ENCODE data around the gene WNT10A.
A peak's percentile ranks its signal among the peaks of the same experiment; 100 is the strongest.

The WNT10A gene

GRCh38 chr2:218898109-218898878 lies 17.6 kb downstream of the WNT10A start:
- H3K9me3 ChIP-seq (ENCODE audit: control insufficient read depth, insufficient read depth, low read length) = no peaks in the 10 kb centered on the region
- no peaks in the 10 kb centered on the region for H3K36me3 ChIP-seq (ENCODE audit: control insufficient read depth, insufficient read depth, low read length)
- peak overlapping the region; percentile 50 for H3K4me3 ChIP-seq (ENCODE audit: low read depth, low read length)
- peaks cover 93% of the 10 kb centered on the region for H3K27me3 ChIP-seq (ENCODE audit: control insufficient read depth, insufficient read depth, low read length)
- H3K9ac ChIP-seq (ENCODE audit: low read depth, low read length) = no peak overlapping the region
- peaks cover 13% of the 10 kb centered on the region for H3K4me1 ChIP-seq (ENCODE audit: control insufficient read depth, insufficient read depth, low read length)

- Histone ChIP-seq H3K9me3 (ENCODE audit: control insufficient read depth, insufficient read depth, low read length) (no peaks in the 10 kb centered on the region), H3K27me3 (ENCODE audit: control insufficient read depth, insufficient read depth, low read length) (peaks cover 90% of the 10 kb centered on the region)
These were observed 18.5 kb downstream of the WNT10A start for GRCh38 chr2:218899147-218899546.

GRCh38 chr2:218902427-218902826 lies 21.8 kb downstream of the WNT10A start:
- peaks cover 84% of the 10 kb centered on the region for H3K27me3 ChIP-seq (ENCODE audit: control insufficient read depth, insufficient read depth, low read length)

More at GRCh38 chr2:218899147-218899546, 18.5 kb downstream of the WNT10A start:
- no peaks in the 10 kb centered on the region for H3K36me3 ChIP-seq (ENCODE audit: control insufficient read depth, insufficient read depth, low read length)
- no peak overlapping the region for H3K4me3 ChIP-seq (ENCODE audit: low read depth, low read length)
- no peak overlapping the region for H3K9ac ChIP-seq (ENCODE audit: low read depth, low read length)
- peaks cover 13% of the 10 kb centered on the region for H3K4me1 ChIP-seq (ENCODE audit: control insufficient read depth, insufficient read depth, low read length)

GRCh38 chr2:218904176-218904575 lies 23.5 kb downstream of the WNT10A start:
- Histone ChIP-seq H3K9ac (ENCODE audit: low read depth, low read length) (no peak overlapping the region), H3K4me1 (ENCODE audit: control insufficient read depth, insufficient read depth, low read length) (no peaks in the 10 kb centered on the region), H3K27me3 (ENCODE audit: control insufficient read depth, insufficient read depth, low read length) (peaks cover 76% of the 10 kb centered on the region), H3K4me3 (ENCODE audit: low read depth, low read length) (no peak overlapping the region), H3K9me3 (ENCODE audit: control insufficient read depth, insufficient read depth, low read length) (no peaks in the 10 kb centered on the region), H3K36me3 (ENCODE audit: control insufficient read depth, insufficient read depth, low read length) (no peaks in the 10 kb centered on the region)

More at GRCh38 chr2:218902427-218902826, 21.8 kb downstream of the WNT10A start:
- no peaks in the 10 kb centered on the region for H3K4me1 ChIP-seq (ENCODE audit: control insufficient read depth, insufficient read depth, low read length)
- H3K4me3 ChIP-seq (ENCODE audit: low read depth, low read length) = no peak overlapping the region
- no peaks in the 10 kb centered on the region for H3K36me3 ChIP-seq (ENCODE audit: control insufficient read depth, insufficient read depth, low read length)
- H3K9me3 ChIP-seq (ENCODE audit: control insufficient read depth, insufficient read depth, low read length) = no peaks in the 10 kb centered on the region
- no peak overlapping the region for H3K9ac ChIP-seq (ENCODE audit: low read depth, low read length)

GRCh38 chr2:218908721-218909619 lies 28.3 kb downstream of the WNT10A start:
- Histone ChIP-seq H3K27me3 (ENCODE audit: control insufficient read depth, insufficient read depth, low read length) (peaks cover 37% of the 10 kb centered on the region), H3K4me3 (ENCODE audit: low read depth, low read length) (peak overlapping the region; percentile 81), H3K9me3 (ENCODE audit: control insufficient read depth, insufficient read depth, low read length) (no peaks in the 10 kb centered on the region), H3K4me1 (ENCODE audit: control insufficient read depth, insufficient read depth, low read length) (peaks cover 3% of the 10 kb centered on the region), H3K9ac (ENCODE audit: low read depth, low read length) (peak overlapping the region; percentile 77), H3K36me3 (ENCODE audit: control insufficient read depth, insufficient read depth, low read length) (no peaks in the 10 kb centered on the region)

- Histone ChIP-seq H3K4me1 (ENCODE audit: control insufficient read depth, insufficient read depth, low read length) (peaks cover 3% of the 10 kb centered on the region), H3K27me3 (ENCODE audit: control insufficient read depth, insufficient read depth, low read length) (peaks cover 22% of the 10 kb centered on the region), H3K4me3 (ENCODE audit: low read depth, low read length) (no peak overlapping the region), H3K36me3 (ENCODE audit: control insufficient read depth, insufficient read depth, low read length) (no peaks in the 10 kb centered on the region), H3K9ac (ENCODE audit: low read depth, low read length) (no peak overlapping the region), H3K9me3 (ENCODE audit: control insufficient read depth, insufficient read depth, low read length) (no peaks in the 10 kb centered on the region)
These were observed 30.1 kb downstream of the WNT10A start for GRCh38 chr2:218910741-218911140.

- Histone ChIP-seq H3K4me3 (ENCODE audit: low read depth, low read length) (no peak overlapping the region), H3K9ac (ENCODE audit: low read depth, low read length) (no peak overlapping the region), H3K9me3 (ENCODE audit: control insufficient read depth, insufficient read depth, low read length) (no peaks in the 10 kb centered on the region), H3K27me3 (ENCODE audit: control insufficient read depth, insufficient read depth, low read length) (no peaks in the 10 kb centered on the region), H3K4me1 (ENCODE audit: control insufficient read depth, insufficient read depth, low read length) (no peaks in the 10 kb centered on the region), H3K36me3 (ENCODE audit: control insufficient read depth, insufficient read depth, low read length) (no peaks in the 10 kb centered on the region)
These were observed 39.9 kb downstream of the WNT10A start for GRCh38 chr2:218920504-218920903.

GRCh38 chr2:218924757-218925156 lies 44.1 kb downstream of the WNT10A start:
- no peaks in the 10 kb centered on the region for H3K9me3 ChIP-seq (ENCODE audit: control insufficient read depth, insufficient read depth, low read length)
- H3K9ac ChIP-seq (ENCODE audit: low read depth, low read length) = no peak overlapping the region
- no peaks in the 10 kb centered on the region for H3K36me3 ChIP-seq (ENCODE audit: control insufficient read depth, insufficient read depth, low read length)
- no peaks in the 10 kb centered on the region for H3K4me1 ChIP-seq (ENCODE audit: control insufficient read depth, insufficient read depth, low read length)
- no peak overlapping the region for H3K4me3 ChIP-seq (ENCODE audit: low read depth, low read length)
- H3K27me3 ChIP-seq (ENCODE audit: control insufficient read depth, insufficient read depth, low read length) = no peaks in the 10 kb centered on the region

- H3K27me3 ChIP-seq (ENCODE audit: control insufficient read depth, insufficient read depth, low read length) = no peaks in the 10 kb centered on the region
These were observed 44.8 kb downstream of the WNT10A start for GRCh38 chr2:218925434-218925833.

GRCh38 chr2:218927422-218927821 lies 46.8 kb downstream of the WNT10A start:
- H3K9ac ChIP-seq (ENCODE audit: low read depth, low read length) = no peak overlapping the region
- H3K27me3 ChIP-seq (ENCODE audit: control insufficient read depth, insufficient read depth, low read length) = no peaks in the 10 kb centered on the region
- no peak overlapping the region for H3K4me3 ChIP-seq (ENCODE audit: low read depth, low read length)
- H3K9me3 ChIP-seq (ENCODE audit: control insufficient read depth, insufficient read depth, low read length) = no peaks in the 10 kb centered on the region
- H3K36me3 ChIP-seq (ENCODE audit: control insufficient read depth, insufficient read depth, low read length) = no peaks in the 10 kb centered on the region
- no peaks in the 10 kb centered on the region for H3K4me1 ChIP-seq (ENCODE audit: control insufficient read depth, insufficient read depth, low read length)

More at GRCh38 chr2:218925434-218925833, 44.8 kb downstream of the WNT10A start:
- Histone ChIP-seq H3K9me3 (ENCODE audit: control insufficient read depth, insufficient read depth, low read length) (no peaks in the 10 kb centered on the region), H3K36me3 (ENCODE audit: control insufficient read depth, insufficient read depth, low read length) (no peaks in the 10 kb centered on the region), H3K4me3 (ENCODE audit: low read depth, low read length) (no peak overlapping the region), H3K4me1 (ENCODE audit: control insufficient read depth, insufficient read depth, low read length) (no peaks in the 10 kb centered on the region), H3K9ac (ENCODE audit: low read depth, low read length) (no peak overlapping the region)

- Histone ChIP-seq H3K4me1 (ENCODE audit: control insufficient read depth, insufficient read depth, low read length) (no peaks in the 10 kb centered on the region), H3K9ac (ENCODE audit: low read depth, low read length) (no peak overlapping the region), H3K36me3 (ENCODE audit: control insufficient read depth, insufficient read depth, low read length) (no peaks in the 10 kb centered on the region), H3K4me3 (ENCODE audit: low read depth, low read length) (no peak overlapping the region), H3K9me3 (ENCODE audit: control insufficient read depth, insufficient read depth, low read length) (no peaks in the 10 kb centered on the region), H3K27me3 (ENCODE audit: control insufficient read depth, insufficient read depth, low read length) (no peaks in the 10 kb centered on the region)
These were observed 47.2 kb downstream of the WNT10A start for GRCh38 chr2:218927876-218928275.
